Uterus (tissue), 4 donors: ENCODE results near the gene EPN1. TPM values are rescaled to one million over a fixed set of nuclear protein-coding genes. Genes with fewer than 3 reads are reported as not detected.

Source experiments
- DNase-seq, 2 donors: peaks; one replicate each; pipeline ENCODE4 v3.0.0-alpha.2; 2019 to 2020
- H3K27ac ChIP-seq, 2 donors: fragments of 200-600 bp; sonication (generic); 1 replicate in 1 of 2; 2 replicates in 1 of 2; pipeline ENCODE4 v1.5.1; 2016 to 2018
- H3K27me3 ChIP-seq, 2 donors: fragments of 200-600 bp; sonication (generic); one replicate each; pipeline ENCODE4 v1.5.1; 2018 to 2019; ENCODE audit warnings: control low read depth in 1 of 2
- H3K36me3 ChIP-seq, 2 donors: fragments of 200-600 bp; sonication (generic); one replicate each; pipeline ENCODE4 v1.5.1; 2019; ENCODE audit warnings: control low read depth in 1 of 2
- H3K4me1 ChIP-seq, 2 donors: fragments of 200-600 bp; sonication (generic); one replicate each; pipeline ENCODE4 v1.5.1; 2018 to 2019; ENCODE audit warnings: control low read depth in 1 of 2
- H3K4me3 ChIP-seq, 2 donors: fragments of 200-600 bp; sonication (generic); 1 replicate in 1 of 2; 2 replicates in 1 of 2; pipeline ENCODE4 v1.5.1; 2018 to 2019; ENCODE audit warnings: mild to moderate bottlenecking in 1 of 2
- H3K9me3 ChIP-seq, 2 donors: fragments of 200-600 bp; sonication (generic); one replicate each; pipeline ENCODE4 v1.5.1; 2019; ENCODE audit warnings: control low read depth in 1 of 2
- CTCF ChIP-seq, 4 experiments: fragments of 200-600 bp in 2 of 4; fragments of 450-650 bp in 2 of 4; sonication (generic) in 2 of 4; IDR thresholded peaks; one replicate each; pipeline ENCODE4 v1.5.1; 2016 to 2019; ENCODE audit warnings: antibody characterized with exemption in 4 of 4, mild to moderate bottlenecking in 2 of 4, moderate library complexity in 1 of 4
- POLR2A ChIP-seq, 2 donors: fragments of 450-650 bp; IDR thresholded peaks; one replicate each; pipeline ENCODE4 v1.6.1; 2016; ENCODE audit warnings: antibody characterized with exemption in 2 of 2, mild to moderate bottlenecking in 1 of 2, moderate library complexity in 1 of 2
- intact Hi-C: fragments of 100-400 bp; cut with DNase I; formaldehyde crosslinking; loops from one replicate; pipeline ENCODE4 v1.15.1; 2023; ENCODE audit warnings: low total_unique reads
- total RNA-seq, 4 donors: library from RNA; depleted of rRNA in 3 of 4; stranded (reverse); fragments of >200 nt in 3 of 4; gene quantifications; one replicate each; pipeline versions ENCODE4 v1.1.0 to v1.2.4, GENCODE V29; 2014 to 2023
- donor health status: DM: yes; HTN: yes; CAD: no.

Gene EPN1
- total RNA-seq, 4 donors from 2014 or later: 27.9 to 88.4 (median 51.7) TPM

- no peak for DNase-seq
- no peak overlapping the region for H3K4me3 ChIP-seq
- peaks cover 15 to 42% of the 10 kb centered on the region in 2 donors for H3K4me1 ChIP-seq
- H3K27me3 ChIP-seq: no peaks in the 10 kb centered on the region
- H3K27ac ChIP-seq: no peak overlapping the region
- no peak for TF ChIP-seq CTCF (IDR thresholded peaks at IDR 0.05)
- TF ChIP-seq POLR2A (IDR thresholded peaks at IDR 0.05): no peak
- no peaks in the 10 kb centered on the region for H3K36me3 ChIP-seq
- no peaks in the 10 kb centered on the region for H3K9me3 ChIP-seq
- intact Hi-C loops: no loop called here
Measured at GRCh38 chr19:55660404-55660803, 14.6 kb upstream of the EPN1 start.

DNA sequence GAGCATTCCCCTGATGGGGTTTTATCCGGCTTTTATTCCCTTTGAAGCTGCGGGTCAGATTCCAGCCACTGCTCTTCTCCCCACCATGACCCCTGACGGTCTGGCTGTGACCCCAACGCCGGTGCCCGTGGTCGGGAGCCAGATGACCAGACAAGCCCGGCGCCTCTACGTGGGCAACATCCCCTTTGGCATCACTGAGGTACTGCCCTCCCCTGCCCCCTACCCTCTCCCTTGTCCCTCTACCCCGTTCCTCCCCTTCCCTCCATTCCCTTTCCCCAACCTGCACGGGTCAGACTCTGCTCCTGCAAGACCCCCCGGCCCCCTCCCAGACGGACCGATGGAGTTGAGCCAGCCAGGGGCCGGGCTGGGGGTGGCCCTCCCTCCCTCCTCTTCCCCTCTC, 14.0 kb upstream of the EPN1 start:
- Histone ChIP-seq H3K36me3 (no peaks in the 10 kb centered on the region), H3K4me3 (no peak overlapping the region), H3K4me1 (peaks cover 13 to 41% of the 10 kb centered on the region in 2 donors), H3K9me3 (no peaks in the 10 kb centered on the region), H3K27ac (no peak overlapping the region), H3K27me3 (no peaks in the 10 kb centered on the region)
- intact Hi-C loops: no loop called here
- DNase-seq: no peak
- TF ChIP-seq CTCF (IDR thresholded peaks at IDR 0.05) (no peak), POLR2A (IDR thresholded peaks at IDR 0.05) (no peak)

- TF ChIP-seq CTCF (IDR thresholded peaks at IDR 0.05) (no peak), POLR2A (IDR thresholded peaks at IDR 0.05) (no peak)
- no peaks in the 10 kb centered on the region for H3K36me3 ChIP-seq
- no peak for DNase-seq
- H3K4me1 ChIP-seq: peaks cover 8 to 32% of the 10 kb centered on the region in 2 donors
- no peaks in the 10 kb centered on the region for H3K27me3 ChIP-seq
- no peak overlapping the region for H3K4me3 ChIP-seq
- H3K9me3 ChIP-seq: no peaks in the 10 kb centered on the region
- no peak overlapping the region for H3K27ac ChIP-seq
- intact Hi-C loops: no loop called here
Measured at GRCh38 chr19:55661826-55662225, 13.2 kb upstream of the EPN1 start.

DNA sequence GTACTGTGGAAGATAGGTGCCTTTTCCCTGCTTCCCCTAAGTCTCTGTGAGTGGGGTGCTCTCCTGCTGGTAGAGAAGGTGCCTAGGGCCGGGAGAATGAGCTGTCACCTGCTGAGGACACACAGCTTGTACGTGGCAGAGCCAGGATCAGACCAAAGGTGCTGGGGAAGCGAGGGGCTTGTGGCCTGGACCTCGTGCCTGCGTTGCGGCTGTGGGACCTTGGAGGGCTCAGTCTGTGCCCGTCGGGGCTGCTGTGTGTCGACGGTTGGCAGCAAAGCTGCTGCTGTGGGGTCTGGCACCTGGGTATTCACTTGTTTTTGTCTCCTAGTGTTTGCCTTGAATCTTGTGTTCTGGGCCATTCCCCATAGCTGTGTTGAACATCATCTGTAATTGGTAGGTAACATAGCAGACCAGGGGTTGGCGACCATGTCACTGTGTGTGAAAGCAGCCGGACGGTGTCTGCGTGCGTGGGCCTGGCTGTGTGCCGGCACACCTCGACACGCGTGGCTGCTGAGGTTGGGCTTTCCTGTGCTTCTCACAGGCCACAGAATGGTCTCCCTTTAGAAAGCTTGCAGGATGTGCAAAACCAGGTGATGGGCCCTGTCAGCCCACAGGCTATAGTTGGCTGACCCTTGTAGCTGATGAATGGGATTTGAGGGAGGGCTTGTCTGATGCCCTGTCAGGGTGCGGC, 11.0 kb upstream of the EPN1 start:
- H3K9me3 ChIP-seq: no peaks in the 10 kb centered on the region
- DNase-seq: no peak
- peaks cover 0 to 12% of the 10 kb centered on the region in 2 donors for H3K4me1 ChIP-seq
- intact Hi-C loops: no loop called here
- no peak overlapping the region for H3K4me3 ChIP-seq
- H3K27ac ChIP-seq: no peak overlapping the region
- no peaks in the 10 kb centered on the region for H3K27me3 ChIP-seq
- TF ChIP-seq POLR2A (IDR thresholded peaks at IDR 0.05): no peak
- TF ChIP-seq CTCF (IDR thresholded peaks at IDR 0.05): no peak
- H3K36me3 ChIP-seq: no peaks in the 10 kb centered on the region

- H3K27me3 ChIP-seq: no peaks in the 10 kb centered on the region
- intact Hi-C loops: no loop called here
- DNase-seq: no peak
- H3K27ac ChIP-seq: no peak overlapping the region
- no peaks in the 10 kb centered on the region for H3K36me3 ChIP-seq
- no peaks in the 10 kb centered on the region for H3K9me3 ChIP-seq
- no peaks in the 10 kb centered on the region for H3K4me1 ChIP-seq
- TF ChIP-seq CTCF (IDR thresholded peaks at IDR 0.05): no peak
- H3K4me3 ChIP-seq: no peak overlapping the region
Measured at GRCh38 chr19:55666343-55667005, 8.6 kb upstream of the EPN1 start.
